Fibroblast of lung (primary cell): ENCODE measurements around the gene APBB2. TPM values are rescaled to one million over a fixed set of nuclear protein-coding genes. Genes with fewer than 3 reads are reported as not detected.

Experiments used
- DNase-seq, 2 donors: peaks; one replicate each; pipeline versions ENCODE4 v3.0.0 to v3.0.0-alpha.2; 2010; ENCODE audit warnings: low read depth in 2 of 2
- H2AFZ ChIP-seq: 2 replicates; pipeline ENCODE4 v1.5.1; 2012; ENCODE audit warnings: low read length, control low read depth, inconsistent platforms
- H3K27ac ChIP-seq: 2 replicates; pipeline ENCODE4 v1.5.1; 2011; ENCODE audit warnings: low read length, control low read depth; ENCODE audit not compliant: insufficient read depth
- H3K27me3 ChIP-seq: 2 replicates; pipeline ENCODE4 v1.5.1; 2011; ENCODE audit warnings: mild to moderate bottlenecking, low read length; ENCODE audit not compliant: control insufficient read depth, insufficient read depth
- H3K36me3 ChIP-seq: 2 replicates; pipeline ENCODE4 v1.5.1; 2011; ENCODE audit warnings: low read length; ENCODE audit not compliant: control insufficient read depth, insufficient read depth
- H3K4me1 ChIP-seq: 2 replicates; pipeline ENCODE4 v1.5.1; 2011; ENCODE audit warnings: low read length; ENCODE audit not compliant: control insufficient read depth, insufficient read depth; ENCODE audit errors: extremely low read depth
- H3K4me2 ChIP-seq: 2 replicates; pipeline ENCODE4 v1.5.1; 2011; ENCODE audit warnings: low read length, control low read depth; ENCODE audit not compliant: insufficient read depth; ENCODE audit errors: extremely low read depth
- H3K4me3 ChIP-seq, 4 experiments: fragments of 200-600 bp in 1 of 4; sonication (generic) in 1 of 4; replicated peaks in 1 of 4; 2 replicates each; pipeline ENCODE4 v1.5.1; 2011 to 2016; ENCODE audit warnings: low read length in 4 of 4, low read depth in 3 of 4, mild to moderate bottlenecking in 3 of 4, control low read depth in 2 of 4, inconsistent platforms in 1 of 4, mixed read lengths in 1 of 4; ENCODE audit not compliant: insufficient read depth in 1 of 4; ENCODE audit errors: control extremely low read depth in 1 of 4
- H3K79me2 ChIP-seq: 2 replicates; pipeline ENCODE4 v1.5.1; 2012; ENCODE audit warnings: mild to moderate bottlenecking, low read length, inconsistent platforms; ENCODE audit not compliant: control insufficient read depth, insufficient read depth
- H3K9ac ChIP-seq: 2 replicates; pipeline ENCODE4 v1.5.1; 2011; ENCODE audit warnings: mild to moderate bottlenecking, low read length, control low read depth; ENCODE audit not compliant: insufficient read depth
- H3K9me3 ChIP-seq: 2 replicates; pipeline ENCODE4 v1.5.1; 2012; ENCODE audit warnings: low read depth, low read length; ENCODE audit not compliant: control insufficient read depth, insufficient read depth
- H4K20me1 ChIP-seq: 2 replicates; pipeline ENCODE4 v1.5.1; 2011; ENCODE audit warnings: low read length; ENCODE audit not compliant: control insufficient read depth, insufficient read depth; ENCODE audit errors: extremely low read depth
- EZH2 ChIP-seq: IDR thresholded peaks from 2 replicates; pipeline ENCODE4 v1.5.1; 2012; ENCODE audit warnings: low read length, control low read depth, mild to moderate bottlenecking; ENCODE audit errors: missing control alignments
- polyA plus RNA-seq, 2 donors: library from polyadenylated mRNA; depleted of rRNA in 1 of 2; stranded (reverse) in 1 of 2; unstranded in 1 of 2; fragments of >200 nt; gene quantifications; 2 replicates each; pipeline ENCODE4 v1.2.1, GENCODE V29; 2011 to 2012; ENCODE audit warnings: missing spikeins in 1 of 2
- total RNA-seq: library from RNA; depleted of rRNA; stranded (reverse); fragments of >200 nt; gene quantifications from 2 replicates; pipeline ENCODE4 v1.2.1, GENCODE V29; 2014
- TF ChIP-seq, protein P1 (sequence below), 2 donors: IDR thresholded peaks in 1 of 2; conservative IDR thresholded peaks in 1 of 2; 1 replicate in 1 of 2; 2 replicates in 1 of 2; pipeline ENCODE4 v1.5.1; 2011 to 2012; ENCODE audit warnings: low read length in 2 of 2, control low read depth in 1 of 2, inconsistent platforms in 1 of 2, low read depth in 1 of 2, mild to moderate bottlenecking in 1 of 2

Gene APBB2
- total and polyA plus RNA-seq, 2 donors (not counting 1 experiment from before 2014, with no cell fraction given) = 25.1 to 29.8 TPM

DNA sequence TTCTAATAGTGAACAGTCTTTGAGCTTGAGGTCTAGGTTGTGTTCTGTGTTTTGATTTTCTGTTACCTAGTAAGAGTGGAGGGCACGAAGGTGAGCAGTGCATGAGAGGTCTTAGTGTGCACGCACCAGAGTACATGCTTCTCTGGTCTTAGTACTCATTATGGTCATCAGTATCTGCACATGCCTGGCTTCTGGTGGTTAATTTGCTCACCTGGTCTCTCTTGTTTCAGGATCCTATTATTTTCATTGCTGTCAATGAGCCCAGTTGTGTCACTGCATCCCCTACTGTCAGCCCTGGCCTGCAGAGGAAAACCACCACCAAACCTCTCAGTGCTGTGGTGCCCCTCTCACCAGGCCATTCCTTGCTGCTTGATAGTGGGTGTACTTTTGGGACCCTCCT is 409.7 kb downstream of the APBB2 start:
- no peaks in the 10 kb centered on the region for H3K27me3 ChIP-seq
- H3K9ac ChIP-seq = no peak overlapping the region
- no peak overlapping the region for H3K27ac ChIP-seq
- no peaks in the 10 kb centered on the region for H3K79me2 ChIP-seq
- no peaks in the 10 kb centered on the region for H4K20me1 ChIP-seq
- no peaks in the 10 kb centered on the region for H3K36me3 ChIP-seq
- TF ChIP-seq, protein P1, sequence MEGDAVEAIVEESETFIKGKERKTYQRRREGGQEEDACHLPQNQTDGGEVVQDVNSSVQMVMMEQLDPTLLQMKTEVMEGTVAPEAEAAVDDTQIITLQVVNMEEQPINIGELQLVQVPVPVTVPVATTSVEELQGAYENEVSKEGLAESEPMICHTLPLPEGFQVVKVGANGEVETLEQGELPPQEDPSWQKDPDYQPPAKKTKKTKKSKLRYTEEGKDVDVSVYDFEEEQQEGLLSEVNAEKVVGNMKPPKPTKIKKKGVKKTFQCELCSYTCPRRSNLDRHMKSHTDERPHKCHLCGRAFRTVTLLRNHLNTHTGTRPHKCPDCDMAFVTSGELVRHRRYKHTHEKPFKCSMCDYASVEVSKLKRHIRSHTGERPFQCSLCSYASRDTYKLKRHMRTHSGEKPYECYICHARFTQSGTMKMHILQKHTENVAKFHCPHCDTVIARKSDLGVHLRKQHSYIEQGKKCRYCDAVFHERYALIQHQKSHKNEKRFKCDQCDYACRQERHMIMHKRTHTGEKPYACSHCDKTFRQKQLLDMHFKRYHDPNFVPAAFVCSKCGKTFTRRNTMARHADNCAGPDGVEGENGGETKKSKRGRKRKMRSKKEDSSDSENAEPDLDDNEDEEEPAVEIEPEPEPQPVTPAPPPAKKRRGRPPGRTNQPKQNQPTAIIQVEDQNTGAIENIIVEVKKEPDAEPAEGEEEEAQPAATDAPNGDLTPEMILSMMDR (conservative IDR thresholded peaks at IDR 0.05 in 1 of 2, IDR thresholded peaks at IDR 0.05 in 1 of 2; ENCODE audit: low read depth in 1 of 2, low read length in 2 of 2) = no peak
- TF ChIP-seq EZH2 = no peak
- H3K4me2 ChIP-seq = no peak overlapping the region
- no peak overlapping the region for H3K4me3 ChIP-seq
- no peak overlapping the region for H2AFZ ChIP-seq
- H3K9me3 ChIP-seq = no peaks in the 10 kb centered on the region
- no peak for DNase-seq
- no peaks in the 10 kb centered on the region for H3K4me1 ChIP-seq

DNA sequence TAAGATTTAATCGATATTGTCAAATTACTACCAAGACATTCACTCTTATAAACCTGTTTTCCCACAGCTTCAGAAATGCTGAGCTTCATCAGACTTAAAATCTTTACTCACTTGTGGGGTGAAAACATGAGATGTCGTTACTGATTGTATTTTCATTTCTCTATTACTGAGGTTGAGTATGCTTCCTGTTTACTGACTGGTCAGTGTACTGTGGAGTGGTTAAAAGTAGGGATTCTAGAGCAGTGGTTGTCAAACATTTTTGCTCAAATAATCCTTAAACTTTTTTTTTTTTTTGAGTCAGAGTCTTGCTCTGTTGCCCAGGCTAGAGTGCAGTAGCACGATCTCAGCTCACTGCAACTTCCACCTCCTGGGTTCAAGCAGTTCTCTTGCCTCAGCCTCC is 414.3 kb downstream of the APBB2 start:
- Histone ChIP-seq H2AFZ (no peak overlapping the region), H3K9ac (no peak overlapping the region), H3K4me2 (no peak overlapping the region), H3K79me2 (no peaks in the 10 kb centered on the region), H3K4me3 (no peak overlapping the region), H4K20me1 (no peaks in the 10 kb centered on the region), H3K4me1 (no peaks in the 10 kb centered on the region), H3K27me3 (peaks cover 2% of the 10 kb centered on the region), H3K9me3 (no peaks in the 10 kb centered on the region), H3K27ac (no peak overlapping the region), H3K36me3 (no peaks in the 10 kb centered on the region)
- TF ChIP-seq EZH2 = no peak
- TF ChIP-seq, protein P1 (conservative IDR thresholded peaks at IDR 0.05 in 1 of 2, IDR thresholded peaks at IDR 0.05 in 1 of 2; ENCODE audit: low read depth in 1 of 2, low read length in 2 of 2) = no peak
- no peak for DNase-seq

DNA sequence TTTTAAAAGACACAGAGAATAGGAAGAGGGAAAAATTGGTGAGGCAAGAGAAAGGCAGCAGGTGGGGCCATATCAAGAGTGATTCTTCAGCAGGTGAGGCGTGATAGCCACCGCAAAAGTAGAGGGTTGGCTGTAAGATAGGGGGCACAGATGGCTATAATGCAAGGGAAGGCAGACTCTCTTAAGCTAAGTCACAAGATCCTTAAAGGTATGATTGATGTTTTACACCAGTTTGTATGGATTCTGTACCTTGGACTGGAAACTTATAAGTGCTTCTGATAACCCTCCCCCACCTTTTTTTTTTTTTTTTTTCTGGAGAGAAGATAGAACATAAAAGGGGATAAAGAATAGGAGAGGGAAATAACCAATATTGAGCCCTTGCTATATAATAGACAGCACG is 424.6 kb downstream of the APBB2 start:
- TF ChIP-seq, protein P1 (conservative IDR thresholded peaks at IDR 0.05 in 1 of 2, IDR thresholded peaks at IDR 0.05 in 1 of 2; ENCODE audit: low read depth in 1 of 2, low read length in 2 of 2) = no peak
- no peak for TF ChIP-seq EZH2
- H3K27ac ChIP-seq = no peak overlapping the region
- no peak for DNase-seq
- no peaks in the 10 kb centered on the region for H3K4me1 ChIP-seq
- no peak overlapping the region for H2AFZ ChIP-seq
- peaks cover 3% of the 10 kb centered on the region for H3K27me3 ChIP-seq
- H3K79me2 ChIP-seq = no peaks in the 10 kb centered on the region
- H4K20me1 ChIP-seq = no peaks in the 10 kb centered on the region
- H3K4me2 ChIP-seq = no peak overlapping the region
- H3K36me3 ChIP-seq = no peaks in the 10 kb centered on the region
- H3K4me3 ChIP-seq = no peak overlapping the region
- no peak overlapping the region for H3K9ac ChIP-seq
- H3K9me3 ChIP-seq = no peaks in the 10 kb centered on the region
